Esophagus muscularis mucosa (tissue), 3 donors: ENCODE results near the gene NTF4.

Experiments used
- POLR2A ChIP-seq: fragments of 450-650 bp; IDR thresholded peaks from one replicate; pipeline ENCODE4 v1.6.1; 2017; ENCODE audit warnings: antibody characterized with exemption, moderate library complexity, mild to moderate bottlenecking, low read depth
- TF ChIP-seq, protein P1 (sequence below), 3 experiments: fragments of 200-600 bp in 2 of 3; fragments of 450-650 bp in 1 of 3; sonication (generic) in 2 of 3; IDR thresholded peaks; one replicate each; pipeline ENCODE4 v1.5.1; 2017 to 2019; ENCODE audit warnings: antibody characterized with exemption in 3 of 3, mild to moderate bottlenecking in 2 of 3, moderate library complexity in 1 of 3

DNA sequence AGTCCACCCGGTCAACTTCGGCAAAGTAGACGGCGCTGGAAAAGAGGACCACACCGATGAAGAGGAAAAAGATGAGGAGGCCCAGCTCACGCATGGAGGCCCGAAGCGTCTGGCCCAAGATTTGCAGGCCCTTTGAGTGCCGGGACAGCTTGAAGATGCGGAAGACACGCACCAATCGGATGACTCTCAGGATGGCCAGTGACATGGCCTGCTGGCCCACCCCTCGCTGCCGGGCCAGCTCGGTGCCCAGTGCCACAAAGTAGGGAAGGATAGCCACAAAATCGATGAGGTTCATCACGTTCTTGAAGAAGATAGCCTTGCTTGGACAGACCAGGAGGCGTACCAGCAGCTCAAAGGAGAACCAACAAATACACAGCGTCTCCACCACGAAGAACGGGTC is 5.8 kb upstream of the NTF4 start:
- TF ChIP-seq, protein P1, sequence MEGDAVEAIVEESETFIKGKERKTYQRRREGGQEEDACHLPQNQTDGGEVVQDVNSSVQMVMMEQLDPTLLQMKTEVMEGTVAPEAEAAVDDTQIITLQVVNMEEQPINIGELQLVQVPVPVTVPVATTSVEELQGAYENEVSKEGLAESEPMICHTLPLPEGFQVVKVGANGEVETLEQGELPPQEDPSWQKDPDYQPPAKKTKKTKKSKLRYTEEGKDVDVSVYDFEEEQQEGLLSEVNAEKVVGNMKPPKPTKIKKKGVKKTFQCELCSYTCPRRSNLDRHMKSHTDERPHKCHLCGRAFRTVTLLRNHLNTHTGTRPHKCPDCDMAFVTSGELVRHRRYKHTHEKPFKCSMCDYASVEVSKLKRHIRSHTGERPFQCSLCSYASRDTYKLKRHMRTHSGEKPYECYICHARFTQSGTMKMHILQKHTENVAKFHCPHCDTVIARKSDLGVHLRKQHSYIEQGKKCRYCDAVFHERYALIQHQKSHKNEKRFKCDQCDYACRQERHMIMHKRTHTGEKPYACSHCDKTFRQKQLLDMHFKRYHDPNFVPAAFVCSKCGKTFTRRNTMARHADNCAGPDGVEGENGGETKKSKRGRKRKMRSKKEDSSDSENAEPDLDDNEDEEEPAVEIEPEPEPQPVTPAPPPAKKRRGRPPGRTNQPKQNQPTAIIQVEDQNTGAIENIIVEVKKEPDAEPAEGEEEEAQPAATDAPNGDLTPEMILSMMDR (IDR thresholded peaks at IDR 0.05) = no peak
- no peak for TF ChIP-seq POLR2A
